Neural progenitor cell (in vitro differentiated cells): Measurements from ENCODE around the gene ZXDB. TPM values are rescaled to one million over a fixed set of nuclear protein-coding genes. Genes with fewer than 3 reads are reported as not detected.
"Not testable (repeated sequence)": the region's sequence is repeated elsewhere in the genome, so short reads cannot be mapped to it uniquely, and the experiment has no call there.

ENCODE experiments used
- DNase-seq: peaks from one replicate; pipeline ENCODE4 v3.0.0-alpha.2; 2016; ENCODE audit warnings: low spot score
- H2AFZ ChIP-seq: fragments of 200-600 bp; sonication (generic); replicated peaks from 2 replicates; pipeline ENCODE4 v1.6.1; 2016; ENCODE audit warnings: antibody characterized with exemption
- H3F3A ChIP-seq: fragments of 200-600 bp; sonication (generic); 2 replicates; pipeline ENCODE4 v1.6.1; 2016; ENCODE audit warnings: antibody characterized with exemption, low read depth
- H3K27ac ChIP-seq: fragments of 200-600 bp; sonication (generic); 2 replicates; pipeline ENCODE4 v1.5.1; 2016; ENCODE audit warnings: mild to moderate bottlenecking
- H3K27me3 ChIP-seq: fragments of 200-600 bp; sonication (generic); 2 replicates; pipeline ENCODE4 v1.6.1; 2016; ENCODE audit warnings: mild to moderate bottlenecking, moderate library complexity
- H3K36me3 ChIP-seq: fragments of 200-600 bp; sonication (generic); 2 replicates; pipeline ENCODE4 v1.5.1; 2016
- H3K4me1 ChIP-seq: fragments of 200-600 bp; sonication (generic); 2 replicates; pipeline ENCODE4 v1.6.1; 2016; ENCODE audit warnings: mixed run types
- H3K4me2 ChIP-seq: fragments of 200-600 bp; sonication (generic); 2 replicates; pipeline ENCODE4 v1.6.1; 2016
- H3K4me3 ChIP-seq: fragments of 200-600 bp; sonication (generic); 2 replicates; pipeline ENCODE4 v1.5.1; 2016
- H3K79me2 ChIP-seq: fragments of 200-600 bp; sonication (generic); 2 replicates; pipeline ENCODE4 v1.6.1; 2016; ENCODE audit warnings: low read depth
- H3K9ac ChIP-seq: fragments of 200-600 bp; sonication (generic); 2 replicates; pipeline ENCODE4 v1.6.1; 2016
- H3K9me3 ChIP-seq: fragments of 200-600 bp; sonication (generic); 2 replicates; pipeline ENCODE4 v1.5.1; 2016; ENCODE audit warnings: low read depth
- H4K20me1 ChIP-seq: fragments of 200-600 bp; sonication (generic); 2 replicates; pipeline ENCODE4 v1.6.1; 2016; ENCODE audit warnings: low read depth
- H3K27ac Mint-ChIP-seq: 3 replicates; pipeline ENCODE4 v1.8.0; 2021; ENCODE audit warnings: mixed read lengths
- H3K27me3 Mint-ChIP-seq: 2 replicates; pipeline ENCODE4 v1.8.0; 2022; ENCODE audit warnings: low read depth, mild to moderate bottlenecking, inconsistent platforms, moderate library complexity, mixed read lengths; ENCODE audit not compliant: insufficient read depth
- H3K36me3 Mint-ChIP-seq: 3 replicates; pipeline ENCODE4 v1.8.0; 2021; ENCODE audit warnings: mixed read lengths
- H3K4me1 Mint-ChIP-seq: 3 replicates; pipeline ENCODE4 v1.8.0; 2021; ENCODE audit warnings: mixed read lengths
- H3K4me3 Mint-ChIP-seq: 3 replicates; pipeline ENCODE4 v1.8.0; 2021; ENCODE audit warnings: mild to moderate bottlenecking, moderate library complexity, mixed read lengths
- H3K9me3 Mint-ChIP-seq: 3 replicates; pipeline ENCODE4 v1.8.0; 2020; ENCODE audit warnings: mixed read lengths
- CTCF ChIP-seq: fragments of 200-600 bp; sonication (generic); IDR thresholded peaks from 2 replicates; pipeline ENCODE4 v1.5.1; 2017; ENCODE audit warnings: antibody characterized with exemption, mild to moderate bottlenecking
- EZH2 ChIP-seq: fragments of 200-600 bp; sonication (generic); IDR thresholded peaks from 2 replicates; pipeline ENCODE4 v1.6.1; 2017; ENCODE audit warnings: antibody characterized with exemption, mild to moderate bottlenecking, moderate library complexity
- EZH2phosphoT487 ChIP-seq: fragments of 200-600 bp; sonication (generic); IDR thresholded peaks from 2 replicates; pipeline ENCODE4 v1.6.1; 2017; ENCODE audit warnings: antibody characterized with exemption
- total RNA-seq: library from RNA; depleted of rRNA; stranded (reverse); fragments of >200 nt; gene quantifications from 2 replicates; pipeline ENCODE4 v1.2.3, GENCODE V29; 2015; ENCODE audit warnings: low replicate concordance

ZXDB gene
- total RNA-seq: 8.3 and 9.7 TPM in 2 replicates

GRCh38 chrX:57591284-57592159 lies at the start of gene ZXDB:
Gene ZXDB, plus strand, starts transcription at chrX:57592011. Its CDS starts 38 bp downstream, at chrX:57592049.
- peak within 1 kb of the TSS; percentile 81 for H3K4me3 Mint-ChIP-seq
- peaks cover 18% of the 10 kb centered on the region for H3K79me2 ChIP-seq
- H3K9ac ChIP-seq: peak within 1 kb of the TSS; percentile 45
- peaks cover 18% of the 10 kb centered on the region for H3K4me1 Mint-ChIP-seq
- H3F3A ChIP-seq, H3K9me3 ChIP-seq, H3K36me3 Mint-ChIP-seq, H3K4me1 ChIP-seq, H4K20me1 ChIP-seq, H3K27me3 Mint-ChIP-seq, H3K9me3 Mint-ChIP-seq, H3K27me3 ChIP-seq, DNase-seq, H3K36me3 ChIP-seq: not testable (repeated sequence)
- H3K27ac ChIP-seq: peak within 1 kb of the TSS; percentile 63
- peak within 1 kb of the TSS; percentile 64 for H3K4me3 ChIP-seq
- peak within 1 kb of the TSS; percentile 66 for H3K4me2 ChIP-seq
- H2AFZ ChIP-seq: peak within 1 kb of the TSS; percentile 23
- H3K27ac Mint-ChIP-seq: peak within 1 kb of the TSS; percentile 10

- H4K20me1 ChIP-seq: no peaks in the 10 kb centered on the region
- no peak overlapping the region for H3K4me3 Mint-ChIP-seq
- peaks cover 19% of the 10 kb centered on the region for H3K9me3 Mint-ChIP-seq
- H3K36me3 Mint-ChIP-seq: no peaks in the 10 kb centered on the region
- H3K4me1 Mint-ChIP-seq: no peaks in the 10 kb centered on the region
- no peaks in the 10 kb centered on the region for H3K9me3 ChIP-seq
- H3K79me2 ChIP-seq: no peaks in the 10 kb centered on the region
- no peaks in the 10 kb centered on the region for H3K36me3 ChIP-seq
- H3K4me3 ChIP-seq: no peak overlapping the region
- H3K4me2 ChIP-seq: no peak overlapping the region
- no peak for DNase-seq
- no peak overlapping the region for H3K27ac Mint-ChIP-seq
- no peak for TF ChIP-seq EZH2
- no peak for TF ChIP-seq CTCF
- no peak for TF ChIP-seq EZH2phosphoT487
- no peaks in the 10 kb centered on the region for H3K27me3 ChIP-seq
- no peaks in the 10 kb centered on the region for H3F3A ChIP-seq
- no peaks in the 10 kb centered on the region for H3K27me3 Mint-ChIP-seq
- no peak overlapping the region for H3K9ac ChIP-seq
- no peak overlapping the region for H3K27ac ChIP-seq
- H2AFZ ChIP-seq: no peak overlapping the region
- no peaks in the 10 kb centered on the region for H3K4me1 ChIP-seq
Observed at GRCh38 chrX:57565198-57565597, 26.6 kb upstream of the ZXDB start.

- Histone ChIP-seq H3K27ac (no peak overlapping the region), H4K20me1 (no peaks in the 10 kb centered on the region), H3K4me3 (no peak overlapping the region), H3K9me3 (no peaks in the 10 kb centered on the region), H2AFZ (no peak overlapping the region), H3K9ac (no peak overlapping the region), H3K27me3 (no peaks in the 10 kb centered on the region), H3K4me2 (no peak overlapping the region), H3K36me3 (no peaks in the 10 kb centered on the region), H3F3A (no peaks in the 10 kb centered on the region), H3K79me2 (no peaks in the 10 kb centered on the region), H3K4me1 (no peaks in the 10 kb centered on the region)
- H3K36me3 Mint-ChIP-seq: no peaks in the 10 kb centered on the region
- TF ChIP-seq EZH2phosphoT487: no peak
- peak; percentile 54 for TF ChIP-seq CTCF
- no peak for TF ChIP-seq EZH2
- no peak overlapping the region for H3K27ac Mint-ChIP-seq
- H3K9me3 Mint-ChIP-seq: peaks cover 3% of the 10 kb centered on the region
- H3K4me3 Mint-ChIP-seq: no peak overlapping the region
- no peaks in the 10 kb centered on the region for H3K4me1 Mint-ChIP-seq
- H3K27me3 Mint-ChIP-seq: peaks cover 5% of the 10 kb centered on the region
- peak; percentile 39 for DNase-seq
Observed at GRCh38 chrX:57573754-57574153, 18.1 kb upstream of the ZXDB start.

- not testable (repeated sequence) for H3K4me3 Mint-ChIP-seq, H3K4me1 Mint-ChIP-seq, H3K9ac ChIP-seq, H3F3A ChIP-seq, H3K9me3 ChIP-seq, H3K36me3 ChIP-seq, H4K20me1 ChIP-seq, H3K27ac Mint-ChIP-seq, H3K36me3 Mint-ChIP-seq, H3K27me3 Mint-ChIP-seq, H3K27me3 ChIP-seq, H2AFZ ChIP-seq, H3K4me1 ChIP-seq, H3K27ac ChIP-seq, H3K4me2 ChIP-seq, H3K79me2 ChIP-seq, H3K4me3 ChIP-seq, H3K9me3 Mint-ChIP-seq
- peak; percentile 54 for TF ChIP-seq CTCF
- DNase-seq: peak; percentile 24
Observed at GRCh38 chrX:57582948-57583347, 8.9 kb upstream of the ZXDB start.
